Esophagus squamous epithelium (tissue), 4 donors: ENCODE results near the gene STARD5.

ENCODE experiments used
- CTCF ChIP-seq, 6 experiments: fragments of 450-650 bp in 4 of 6; fragments of 200-600 bp in 2 of 6; sonication (generic) in 2 of 6; IDR thresholded peaks; one replicate each; pipeline ENCODE4 v1.5.1; 2016 to 2019; ENCODE audit warnings: antibody characterized with exemption in 6 of 6, mild to moderate bottlenecking in 4 of 6, moderate library complexity in 4 of 6
- POLR2A ChIP-seq, 4 donors: fragments of 450-650 bp; IDR thresholded peaks; one replicate each; pipeline ENCODE4 v1.6.1; 2017; ENCODE audit warnings: antibody characterized with exemption in 4 of 4, mild to moderate bottlenecking in 4 of 4, moderate library complexity in 3 of 4

GRCh38 chr15:81281766-81282605, 42.0 kb downstream of the STARD5 start:
- TF ChIP-seq CTCF (IDR thresholded peaks at IDR 0.05) (no peak), POLR2A (IDR thresholded peaks at IDR 0.05) (no peak)
